ENCODE results near the gene CIZ1. TPM values are rescaled to one million over a fixed set of nuclear protein-coding genes. Genes with fewer than 3 reads are reported as not detected.

Gene CIZ1
- total and polyA plus RNA-seq, 10 of the 15 experiments (the other 5 are each of a cell fraction or from before 2014, with no cell fraction given): 1.8 to 91.6 (median 35.4) TPM

DNA sequence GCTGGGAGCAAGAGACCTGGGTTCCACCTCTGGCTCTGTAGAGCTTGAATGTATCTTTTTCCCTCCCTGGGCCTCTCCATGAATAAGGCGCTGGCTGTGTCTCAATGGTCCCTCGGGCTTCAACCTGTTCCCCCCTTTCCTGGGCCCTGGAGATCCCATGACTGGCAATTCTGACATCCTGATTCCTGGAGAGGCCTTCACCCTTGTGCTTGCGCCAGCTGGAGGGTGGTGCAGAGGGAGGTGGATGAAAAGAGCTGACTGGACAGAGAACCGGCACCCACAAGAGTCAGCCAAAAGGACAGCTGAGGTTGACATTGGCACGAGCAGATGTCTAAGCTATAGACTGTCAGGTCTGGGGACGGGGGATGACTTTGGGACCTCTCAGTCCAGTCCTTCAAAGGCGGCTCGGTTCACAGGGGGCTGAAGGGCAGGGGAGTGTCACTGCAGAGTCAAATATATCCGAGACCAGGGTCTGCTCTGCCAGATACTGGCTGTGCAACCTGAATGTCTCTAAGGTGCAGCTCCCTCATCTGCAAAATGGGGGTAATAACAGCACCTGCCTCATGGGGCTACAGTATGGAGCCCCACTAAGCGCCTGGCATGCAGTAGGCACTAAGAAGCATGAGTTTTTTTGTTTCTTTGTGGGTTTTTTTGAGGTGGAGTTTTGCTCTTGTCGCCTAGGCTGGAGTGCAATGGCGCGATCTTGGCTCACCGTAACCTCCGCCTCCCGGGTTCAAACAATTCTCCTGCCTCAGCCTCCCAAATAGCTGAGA lies 25.6 kb upstream of the CIZ1 start:
- intact Hi-C loops (cut with micrococcal nuclease; ENCODE audit: unreplicated experiment) (no loop called here), in situ Hi-C loops (cut with MboI) (no loop called here)
- 64% methylated on average over 16 of the region's 16 CpGs for whole genome bisulfite sequencing (ENCODE audit: insufficient coverage, insufficient replicate concordance, low lambda C conversion rate, missing lambda C conversion rate)
- Histone ChIP-seq H3K4me2 (ENCODE audit: control insufficient read depth, insufficient read depth) (no peak overlapping the region), H3K36me3 (ENCODE audit: control insufficient read depth in 2 of 2, insufficient read depth in 2 of 2, low read length in 1 of 2) (no peaks in the 10 kb centered on the region), H3K4me1 (ENCODE audit: control insufficient read depth, insufficient read depth, low read length) (peaks cover 5% of the 10 kb centered on the region; the same call in 1 of the 2 replicates), H4K20me1 (ENCODE audit: control insufficient read depth, insufficient read depth) (no peaks in the 10 kb centered on the region), H2AFZ (ENCODE audit: control insufficient read depth, low read depth, low read length) (no peak overlapping the region), H3K79me2 (ENCODE audit: control insufficient read depth, insufficient read depth, low read length) (no peaks in the 10 kb centered on the region), H3K4me3 (no peak overlapping the region), H3K27ac (ENCODE audit: control insufficient read depth, insufficient read depth) (no peak overlapping the region), H3K9me3 (replicated peaks; ENCODE audit: control insufficient read depth, insufficient read depth, low read length) (no peaks in the 10 kb centered on the region), H3K9ac (ENCODE audit: control insufficient read depth, insufficient read depth, low read length) (no peak overlapping the region), H3K27me3 (replicated peaks in 1 of 2; ENCODE audit: control insufficient read depth in 2 of 2, insufficient read depth in 2 of 2, low read length in 1 of 2) (no peaks in the 10 kb centered on the region)
- FAIRE-seq: no peak
- ChIA-PET RAD21 (ENCODE audit: unreplicated experiment) (no interaction called here), CTCF (interaction anchor here (0.9 kb wide), 1 partner anchor 26 kb away, joined by 3 read pairs; the partner anchor contains the start of gene CIZ1), POLR2A (interaction anchor here (0.6 to 1.3 kb wide), 2 partner anchors 45 to 655 kb away, joined by 4 to 5 read pairs; no protein-coding TSS in a partner anchor), SMC1A (ENCODE audit: uncharacterized antibody, unreplicated experiment) (no interaction called here)
- ATAC-seq: no peak
- BruUV-seq (replicated peaks): no TSS peak
- TF ChIP-seq, protein P1, sequence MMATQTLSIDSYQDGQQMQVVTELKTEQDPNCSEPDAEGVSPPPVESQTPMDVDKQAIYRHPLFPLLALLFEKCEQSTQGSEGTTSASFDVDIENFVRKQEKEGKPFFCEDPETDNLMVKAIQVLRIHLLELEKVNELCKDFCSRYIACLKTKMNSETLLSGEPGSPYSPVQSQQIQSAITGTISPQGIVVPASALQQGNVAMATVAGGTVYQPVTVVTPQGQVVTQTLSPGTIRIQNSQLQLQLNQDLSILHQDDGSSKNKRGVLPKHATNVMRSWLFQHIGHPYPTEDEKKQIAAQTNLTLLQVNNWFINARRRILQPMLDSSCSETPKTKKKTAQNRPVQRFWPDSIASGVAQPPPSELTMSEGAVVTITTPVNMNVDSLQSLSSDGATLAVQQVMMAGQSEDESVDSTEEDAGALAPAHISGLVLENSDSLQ (IDR thresholded peaks at IDR 0.05): no peak
- DNase-seq (ENCODE audit: low read depth, low spot score): no peak

DNA sequence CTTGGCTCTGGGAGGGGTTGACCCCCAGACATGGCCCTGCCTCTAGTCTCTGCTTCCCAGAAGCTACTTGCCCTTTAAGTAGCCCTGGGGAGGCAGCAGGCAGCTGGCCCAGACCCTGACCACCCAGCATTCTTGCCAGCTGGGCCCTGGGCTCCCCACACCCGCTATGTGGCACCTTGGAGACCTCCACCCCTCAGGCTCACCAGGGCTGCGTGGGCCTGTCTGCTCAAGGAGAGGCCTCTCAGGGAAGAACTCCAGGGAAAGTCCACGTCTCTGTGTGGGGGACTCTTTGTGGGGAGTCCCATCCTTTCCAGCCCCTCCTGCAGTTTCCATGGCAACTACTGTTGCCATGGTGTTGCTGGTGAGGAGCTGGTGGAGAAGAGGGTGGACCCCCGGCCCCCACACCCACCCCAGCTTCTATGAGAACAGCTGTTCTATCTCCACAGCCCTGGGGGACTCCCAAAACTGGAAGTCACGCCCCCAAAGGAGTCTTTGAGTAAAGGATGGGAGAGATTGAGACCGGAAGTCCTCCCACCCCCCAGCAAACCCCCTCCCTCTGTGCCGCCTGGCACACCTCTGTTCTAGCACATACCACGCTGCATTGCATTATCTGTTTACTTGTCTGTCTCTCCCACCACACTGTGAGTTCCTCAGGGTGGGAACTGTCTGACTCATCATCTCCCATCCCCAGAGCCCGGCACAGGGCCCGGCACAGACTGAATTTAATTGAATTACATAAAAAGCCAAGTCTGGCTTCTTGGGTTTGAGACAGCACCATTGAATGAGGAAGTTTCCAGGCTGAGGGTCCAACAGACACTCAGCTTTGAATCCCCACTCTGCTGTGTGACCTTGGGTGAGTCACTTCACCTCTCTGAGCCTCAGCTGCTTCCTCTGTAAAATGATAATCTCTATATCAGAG lies 24.4 kb upstream of the CIZ1 start:
- H3K9me3 ChIP-seq (replicated peaks; ENCODE audit: control insufficient read depth, insufficient read depth, low read length): no peaks in the 10 kb centered on the region
- intact Hi-C loops (cut with micrococcal nuclease; ENCODE audit: unreplicated experiment): no loop called here
- H3K27ac ChIP-seq (ENCODE audit: control insufficient read depth, insufficient read depth): no peak overlapping the region
- BruUV-seq (replicated peaks): no TSS peak
- no peak overlapping the region for H2AFZ ChIP-seq (ENCODE audit: control insufficient read depth, low read depth, low read length)
- H3K79me2 ChIP-seq (ENCODE audit: control insufficient read depth, insufficient read depth, low read length): no peaks in the 10 kb centered on the region
- ChIA-PET POLR2A (interaction anchor here (0.6 to 1.4 kb wide), 3 partner anchors 46 to 656 kb away, joined by 3 to 5 read pairs (median 4); partner anchors contain the start of genes GOLGA2 and SWI5), RAD21 (ENCODE audit: unreplicated experiment) (interaction anchor here (0.6 to 1.4 kb wide), 2 partner anchors 76 to 126 kb away, joined by 4 read pairs; no protein-coding TSS in a partner anchor), SMC1A (ENCODE audit: uncharacterized antibody, unreplicated experiment) (interaction anchor here (0.6 kb wide), 1 partner anchor 138 kb away, joined by 3 read pairs; no protein-coding TSS in a partner anchor), CTCF (no interaction called here)
- H4K20me1 ChIP-seq (ENCODE audit: control insufficient read depth, insufficient read depth): no peaks in the 10 kb centered on the region
- DNase-seq (ENCODE audit: low read depth, low spot score) (no peak), FAIRE-seq (no peak), ATAC-seq (peak; percentile 14; the same call in 1 of the 3 replicates)
- H3K9ac ChIP-seq (ENCODE audit: control insufficient read depth, insufficient read depth, low read length): no peak overlapping the region
- no peaks in the 10 kb centered on the region for H3K36me3 ChIP-seq (ENCODE audit: control insufficient read depth in 2 of 2, insufficient read depth in 2 of 2, low read length in 1 of 2)
- H3K27me3 ChIP-seq (replicated peaks in 1 of 2; ENCODE audit: control insufficient read depth in 2 of 2, insufficient read depth in 2 of 2, low read length in 1 of 2): peaks cover 0 to 2% of the 10 kb centered on the region in 2 experiments; a peak in 2 of 4 replicates
- peaks cover 5% of the 10 kb centered on the region; the same call in 1 of the 2 replicates for H3K4me1 ChIP-seq (ENCODE audit: control insufficient read depth, insufficient read depth, low read length)
- WGBS (ENCODE audit: insufficient coverage, insufficient replicate concordance, low lambda C conversion rate, missing lambda C conversion rate): 43% methylated on average over 8 of the region's 10 CpGs
- H3K4me2 ChIP-seq (ENCODE audit: control insufficient read depth, insufficient read depth): no peak overlapping the region
- no peak overlapping the region for H3K4me3 ChIP-seq
- in situ Hi-C loops (cut with MboI): no loop called here
- TF ChIP-seq BMI1 (IDR thresholded peaks at IDR 0.05; ENCODE audit: borderline replicate concordance) (peak; percentile 80), NBN (IDR thresholded peaks at IDR 0.05) (no peak), YY1 (IDR thresholded peaks at IDR 0.05; ENCODE audit: low read depth, low read length) (no peak), MTA3 (IDR thresholded peaks at IDR 0.05; ENCODE audit: borderline replicate concordance, low read length) (no peak), SPI1 (IDR thresholded peaks at IDR 0.05; ENCODE audit: borderline replicate concordance, insufficient read depth, low read depth, low read length) (no peak), NR2C2 (IDR thresholded peaks at IDR 0.05; ENCODE audit: borderline replicate concordance, control insufficient read depth, insufficient read length, low read depth) (no peak), ZNF24 (IDR thresholded peaks at IDR 0.05) (no peak)
- TF ChIP-seq, protein P2, sequence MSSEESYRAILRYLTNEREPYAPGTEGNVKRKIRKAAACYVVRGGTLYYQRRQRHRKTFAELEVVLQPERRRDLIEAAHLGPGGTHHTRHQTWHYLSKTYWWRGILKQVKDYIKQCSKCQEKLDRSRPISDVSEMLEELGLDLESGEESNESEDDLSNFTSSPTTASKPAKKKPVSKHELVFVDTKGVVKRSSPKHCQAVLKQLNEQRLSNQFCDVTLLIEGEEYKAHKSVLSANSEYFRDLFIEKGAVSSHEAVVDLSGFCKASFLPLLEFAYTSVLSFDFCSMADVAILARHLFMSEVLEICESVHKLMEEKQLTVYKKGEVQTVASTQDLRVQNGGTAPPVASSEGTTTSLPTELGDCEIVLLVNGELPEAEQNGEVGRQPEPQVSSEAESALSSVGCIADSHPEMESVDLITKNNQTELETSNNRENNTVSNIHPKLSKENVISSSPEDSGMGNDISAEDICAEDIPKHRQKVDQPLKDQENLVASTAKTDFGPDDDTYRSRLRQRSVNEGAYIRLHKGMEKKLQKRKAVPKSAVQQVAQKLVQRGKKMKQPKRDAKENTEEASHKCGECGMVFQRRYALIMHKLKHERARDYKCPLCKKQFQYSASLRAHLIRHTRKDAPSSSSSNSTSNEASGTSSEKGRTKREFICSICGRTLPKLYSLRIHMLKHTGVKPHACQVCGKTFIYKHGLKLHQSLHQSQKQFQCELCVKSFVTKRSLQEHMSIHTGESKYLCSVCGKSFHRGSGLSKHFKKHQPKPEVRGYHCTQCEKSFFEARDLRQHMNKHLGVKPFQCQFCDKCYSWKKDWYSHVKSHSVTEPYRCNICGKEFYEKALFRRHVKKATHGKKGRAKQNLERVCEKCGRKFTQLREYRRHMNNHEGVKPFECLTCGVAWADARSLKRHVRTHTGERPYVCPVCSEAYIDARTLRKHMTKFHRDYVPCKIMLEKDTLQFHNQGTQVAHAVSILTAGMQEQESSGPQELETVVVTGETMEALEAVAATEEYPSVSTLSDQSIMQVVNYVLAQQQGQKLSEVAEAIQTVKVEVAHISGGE (CRISPR knock-in tag; IDR thresholded peaks at IDR 0.05): no peak
